Testis (tissue), 3 donors: ENCODE results near the gene TRMT44. TPM values are rescaled to one million over a fixed set of nuclear protein-coding genes. Genes with fewer than 3 reads are reported as not detected.

ENCODE experiments used
- DNase-seq: peaks from one replicate; pipeline ENCODE4 v3.0.0-alpha.2; 2019
- H3K27ac ChIP-seq, 2 donors: fragments of 200-600 bp; sonication (generic); one replicate each; pipeline ENCODE4 v1.5.1; 2019
- H3K27me3 ChIP-seq: fragments of 200-600 bp; sonication (generic); one replicate; pipeline ENCODE4 v1.5.1; 2019
- H3K36me3 ChIP-seq: fragments of 200-600 bp; sonication (generic); one replicate; pipeline ENCODE4 v1.5.1; 2017; ENCODE audit warnings: low read depth; ENCODE audit errors: missing control alignments
- H3K4me1 ChIP-seq: fragments of 200-600 bp; sonication (generic); one replicate; pipeline ENCODE4 v1.5.1; 2019
- H3K4me3 ChIP-seq, 2 donors: fragments of 200-600 bp; sonication (generic); one replicate each; pipeline ENCODE4 v1.5.1; 2017 to 2019
- H3K9me3 ChIP-seq: fragments of 200-600 bp; sonication (generic); one replicate; pipeline ENCODE4 v1.5.1; 2017
- POLR2A ChIP-seq: fragments of 450-650 bp; IDR thresholded peaks from one replicate; pipeline ENCODE4 v1.6.1; 2017; ENCODE audit warnings: antibody characterized with exemption, mild to moderate bottlenecking, moderate library complexity
- WGBS, 2 donors: methylation state at CpG; one replicate each; pipeline ENCODE4 v1.1.5; 2018; 5-methylcytosine and 5-hydroxymethylcytosine counted together
- intact Hi-C: fragments of 100-400 bp; cut with DNase I; formaldehyde crosslinking; loops from one replicate; pipeline ENCODE4 v1.15.1; 2023; ENCODE audit warnings: low total_unique reads
- polyA plus RNA-seq: library from polyadenylated mRNA; stranded (reverse); fragments of 350-450 nt; fragmentation: Illumina TruSeq; extraction: RNeasy Lipid Tissue Mini Kit (QIAGEN cat#74804); gene quantifications from one replicate; pipeline ENCODE4 v1.2.3, GENCODE V29; 2014; ENCODE audit warnings: low read depth, low replicate concordance; ENCODE audit not compliant: insufficient read depth
- total RNA-seq, 2 donors: library from RNA; depleted of rRNA; stranded (reverse); fragments of >200 nt; gene quantifications; one replicate each; pipeline ENCODE4 v1.2.3, GENCODE V29; 2016
- TF ChIP-seq, protein P1 (sequence below), 3 experiments: fragments of 450-650 bp in 2 of 3; fragments of 200-600 bp in 1 of 3; sonication (generic) in 1 of 3; IDR thresholded peaks; one replicate each; pipeline ENCODE4 v1.5.1; 2016 to 2019; ENCODE audit warnings: antibody characterized with exemption in 3 of 3, mild to moderate bottlenecking in 2 of 3, moderate library complexity in 1 of 3

TRMT44 gene
- total and polyA plus RNA-seq, 3 donors from 2014 or later: 20.9 to 52.7 (median 41.3) TPM

DNA sequence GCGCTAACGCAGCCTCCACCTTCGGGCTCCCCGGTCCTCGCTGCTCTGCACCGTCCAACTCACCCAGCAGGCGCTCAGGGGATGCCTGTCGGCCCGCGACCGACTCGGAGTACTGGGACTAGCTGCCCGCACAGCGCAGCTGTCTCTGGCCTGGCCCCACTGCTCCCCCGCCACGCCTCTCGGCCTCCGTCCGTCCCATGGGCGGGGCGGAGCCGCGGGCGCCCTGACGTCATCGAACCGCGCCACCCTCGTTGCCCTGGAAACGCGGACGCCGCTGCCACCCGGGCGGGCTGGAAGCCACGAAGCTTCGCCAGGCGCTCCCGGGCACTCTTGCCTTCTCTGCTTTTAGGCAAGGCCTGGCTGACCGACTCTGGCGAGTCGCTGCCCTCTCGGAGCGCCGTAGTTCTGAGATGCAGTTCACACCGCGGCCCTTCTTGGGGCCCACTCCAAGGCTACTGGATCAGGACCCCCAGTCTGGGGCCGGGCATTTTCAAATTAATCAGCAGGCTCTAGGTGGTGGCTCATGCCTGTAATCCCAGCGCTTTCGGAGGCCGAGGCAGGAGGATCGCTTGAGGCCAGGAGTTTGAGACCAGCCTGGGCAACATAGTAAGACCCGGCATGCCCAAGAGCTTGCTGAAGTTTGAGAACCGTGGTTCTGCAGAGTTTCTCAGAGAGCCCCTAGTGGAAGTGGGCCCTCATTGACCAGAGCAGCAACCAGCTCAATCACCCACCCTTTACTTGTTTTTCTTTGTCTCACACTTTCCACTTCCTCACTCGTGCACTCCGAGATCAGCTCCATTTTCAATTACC lies 12.1 kb upstream of the TRMT44 start:
- TF ChIP-seq, protein P1, sequence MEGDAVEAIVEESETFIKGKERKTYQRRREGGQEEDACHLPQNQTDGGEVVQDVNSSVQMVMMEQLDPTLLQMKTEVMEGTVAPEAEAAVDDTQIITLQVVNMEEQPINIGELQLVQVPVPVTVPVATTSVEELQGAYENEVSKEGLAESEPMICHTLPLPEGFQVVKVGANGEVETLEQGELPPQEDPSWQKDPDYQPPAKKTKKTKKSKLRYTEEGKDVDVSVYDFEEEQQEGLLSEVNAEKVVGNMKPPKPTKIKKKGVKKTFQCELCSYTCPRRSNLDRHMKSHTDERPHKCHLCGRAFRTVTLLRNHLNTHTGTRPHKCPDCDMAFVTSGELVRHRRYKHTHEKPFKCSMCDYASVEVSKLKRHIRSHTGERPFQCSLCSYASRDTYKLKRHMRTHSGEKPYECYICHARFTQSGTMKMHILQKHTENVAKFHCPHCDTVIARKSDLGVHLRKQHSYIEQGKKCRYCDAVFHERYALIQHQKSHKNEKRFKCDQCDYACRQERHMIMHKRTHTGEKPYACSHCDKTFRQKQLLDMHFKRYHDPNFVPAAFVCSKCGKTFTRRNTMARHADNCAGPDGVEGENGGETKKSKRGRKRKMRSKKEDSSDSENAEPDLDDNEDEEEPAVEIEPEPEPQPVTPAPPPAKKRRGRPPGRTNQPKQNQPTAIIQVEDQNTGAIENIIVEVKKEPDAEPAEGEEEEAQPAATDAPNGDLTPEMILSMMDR (IDR thresholded peaks at IDR 0.05): peak in 2 of 3 experiments; percentile 24 to 41
- TF ChIP-seq POLR2A: no peak
- H3K27ac ChIP-seq: peak overlapping the region; percentile 60 to 83
- H3K36me3 ChIP-seq: no peaks in the 10 kb centered on the region
- WGBS, 2 donors: 2 to 4% methylated on average over 28 to 48 of the region's 56 CpGs
- peak overlapping the region; percentile 83 to 98 for H3K4me3 ChIP-seq
- peaks cover 27% of the 10 kb centered on the region for H3K4me1 ChIP-seq
- peak; percentile 84 for DNase-seq
- no peaks in the 10 kb centered on the region for H3K27me3 ChIP-seq
- intact Hi-C loops: no loop called here
- H3K9me3 ChIP-seq: no peaks in the 10 kb centered on the region

- Histone ChIP-seq H3K9me3 (no peaks in the 10 kb centered on the region), H3K36me3 (no peaks in the 10 kb centered on the region), H3K4me1 (peaks cover 43% of the 10 kb centered on the region), H3K4me3 (no peak overlapping the region), H3K27ac (no peak overlapping the region), H3K27me3 (no peaks in the 10 kb centered on the region)
- 91 to 94% methylated on average over 5 of the region's 5 CpGs for WGBS, 2 donors
- no peak for DNase-seq
- intact Hi-C loops: no loop called here
- TF ChIP-seq, protein P1 (IDR thresholded peaks at IDR 0.05): no peak
- no peak for TF ChIP-seq POLR2A
Observed at GRCh38 chr4:8431553-8431952, 9.0 kb upstream of the TRMT44 start.

DNA sequence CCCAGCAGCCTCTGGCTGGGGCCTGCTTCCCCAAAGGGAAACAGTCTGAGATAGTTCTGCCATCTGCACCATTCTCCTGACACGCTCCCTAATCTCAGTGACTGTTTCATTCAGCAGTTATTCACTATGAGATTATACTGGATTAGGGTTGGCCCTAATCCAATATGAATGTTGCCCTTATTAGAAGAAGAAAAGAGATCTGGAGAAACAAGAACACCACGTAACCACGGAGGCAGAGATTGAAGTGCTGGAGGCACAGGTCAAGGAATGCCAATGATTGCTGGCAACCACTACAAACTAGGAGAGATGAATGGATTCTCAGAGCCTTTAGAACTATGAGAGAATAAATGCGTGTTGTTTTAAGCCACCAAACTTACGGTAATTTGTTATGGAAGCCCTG lies 7.4 kb upstream of the TRMT44 start:
- no peak for DNase-seq
- TF ChIP-seq, protein P1 (IDR thresholded peaks at IDR 0.05): no peak
- no peak for TF ChIP-seq POLR2A
- no peak overlapping the region for H3K4me3 ChIP-seq
- 35 to 48% methylated on average over 5 of the region's 5 CpGs for WGBS, 2 donors
- intact Hi-C loops: no loop called here
- H3K36me3 ChIP-seq: no peaks in the 10 kb centered on the region
- no peaks in the 10 kb centered on the region for H3K27me3 ChIP-seq
- peak overlapping the region; percentile 3 to 62 for H3K27ac ChIP-seq
- no peaks in the 10 kb centered on the region for H3K9me3 ChIP-seq
- peaks cover 45% of the 10 kb centered on the region for H3K4me1 ChIP-seq

DNA sequence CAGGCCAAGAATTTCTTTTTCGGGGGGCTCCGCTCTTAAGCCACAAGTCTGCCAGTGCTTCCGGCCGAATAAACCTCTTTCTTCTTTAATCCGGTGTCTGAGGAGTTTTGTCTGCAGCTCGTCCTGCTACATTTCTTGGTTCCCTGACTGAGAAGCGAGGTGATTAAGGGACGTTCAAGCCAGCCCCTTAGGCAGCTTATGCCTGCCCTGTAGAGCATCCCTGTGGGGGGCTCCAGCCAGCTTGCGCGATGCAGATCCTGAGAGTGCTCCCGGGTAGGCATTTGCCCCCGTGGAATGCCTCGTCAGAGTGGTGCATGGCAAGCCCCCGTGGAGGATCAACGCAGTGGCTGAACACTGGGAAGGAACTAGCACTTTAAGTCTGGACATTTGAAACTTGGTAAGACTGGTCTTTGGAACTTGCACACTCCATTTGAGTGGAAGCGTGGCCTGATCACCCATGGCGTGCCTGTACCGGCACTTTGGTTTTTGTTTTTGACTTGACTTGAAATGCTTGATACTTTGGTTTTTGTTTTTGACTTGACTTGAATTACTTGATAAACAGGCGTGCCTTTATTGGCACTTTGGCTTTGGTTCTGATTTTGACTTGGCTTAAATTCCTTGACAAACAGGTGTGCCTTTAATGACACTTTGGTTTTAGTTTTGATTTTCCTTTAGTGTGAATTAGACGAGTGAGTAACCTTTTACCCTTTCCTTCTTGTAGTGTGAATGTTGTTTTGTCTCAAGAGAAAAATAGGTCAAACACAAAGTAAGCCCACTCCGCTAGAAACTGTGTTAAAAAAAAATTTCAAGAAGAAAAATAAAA lies 6.1 kb upstream of the TRMT44 start:
- H3K9me3 ChIP-seq: no peaks in the 10 kb centered on the region
- H3K4me1 ChIP-seq: peaks cover 57% of the 10 kb centered on the region
- intact Hi-C loops: no loop called here
- no peak overlapping the region for H3K4me3 ChIP-seq
- TF ChIP-seq, protein P1 (IDR thresholded peaks at IDR 0.05): no peak
- TF ChIP-seq POLR2A: no peak
- H3K27ac ChIP-seq: peak overlapping the region; percentile 28 to 62
- DNase-seq: no peak
- 68 to 77% methylated on average over 20 to 21 of the region's 21 CpGs for WGBS, 2 donors
- no peaks in the 10 kb centered on the region for H3K36me3 ChIP-seq
- no peaks in the 10 kb centered on the region for H3K27me3 ChIP-seq
